ENCODE data around the gene MALT1. TPM values are rescaled to one million over a fixed set of nuclear protein-coding genes. Genes with fewer than 3 reads are reported as not detected.

The MALT1 gene
- total RNA-seq, 4 donors from 2014 or later: 25.7 to 34.7 (median 28.3) TPM

- no peaks in the 10 kb centered on the region for H3K27me3 ChIP-seq
- H3K4me3 ChIP-seq: no peak overlapping the region
- peaks cover 0 to 6% (median 0%) of the 10 kb centered on the region in 4 donors for H3K4me1 ChIP-seq
- no peak overlapping the region for H3K27ac ChIP-seq
- no peaks in the 10 kb centered on the region for H3K36me3 ChIP-seq
- DNase-seq: no peak
- no peaks in the 10 kb centered on the region for H3K9me3 ChIP-seq
- TF ChIP-seq POLR2A (IDR thresholded peaks at IDR 0.05) (no peak), CTCF (IDR thresholded peaks at IDR 0.05) (no peak)
Observed at GRCh38 chr18:58785870-58786269, 114.6 kb downstream of the MALT1 start.

- H3K4me3 ChIP-seq: no peak overlapping the region
- H3K27me3 ChIP-seq: no peaks in the 10 kb centered on the region
- DNase-seq: no peak
- H3K36me3 ChIP-seq: no peaks in the 10 kb centered on the region
- H3K27ac ChIP-seq: peak overlapping the region in 1 of 4 donors; percentile 31
- H3K4me1 ChIP-seq: peaks cover 0 to 6% (median 0%) of the 10 kb centered on the region in 4 donors
- TF ChIP-seq CTCF (IDR thresholded peaks at IDR 0.05) (no peak), POLR2A (IDR thresholded peaks at IDR 0.05) (no peak)
- no peaks in the 10 kb centered on the region for H3K9me3 ChIP-seq
Observed at GRCh38 chr18:58787536-58788149, 116.4 kb downstream of the MALT1 start.

- Histone ChIP-seq H3K4me1 (peaks cover 0 to 6% (median 0%) of the 10 kb centered on the region in 4 donors), H3K9me3 (no peaks in the 10 kb centered on the region), H3K27me3 (no peaks in the 10 kb centered on the region), H3K36me3 (no peaks in the 10 kb centered on the region), H3K4me3 (no peak overlapping the region), H3K27ac (peak overlapping the region in 2 of 4 donors; percentile 31)
- no peak for TF ChIP-seq CTCF (IDR thresholded peaks at IDR 0.05)
- TF ChIP-seq POLR2A (IDR thresholded peaks at IDR 0.05): no peak
- DNase-seq: no peak
Observed at GRCh38 chr18:58788470-58788869, 117.2 kb downstream of the MALT1 start.

GRCh38 chr18:58788971-58789875 lies 118.0 kb downstream of the MALT1 start:
- Histone ChIP-seq H3K36me3 (no peaks in the 10 kb centered on the region), H3K27ac (peak overlapping the region in 3 of 4 donors; percentile 17 to 51 (median 31)), H3K4me1 (peaks cover 0 to 6% (median 0%) of the 10 kb centered on the region in 4 donors), H3K27me3 (no peaks in the 10 kb centered on the region), H3K9me3 (no peaks in the 10 kb centered on the region), H3K4me3 (no peak overlapping the region)
- no peak for DNase-seq
- TF ChIP-seq CTCF (IDR thresholded peaks at IDR 0.05) (no peak), POLR2A (IDR thresholded peaks at IDR 0.05) (no peak)

GRCh38 chr18:58789876-58790240 lies 118.6 kb downstream of the MALT1 start:
- no peak for DNase-seq
- no peaks in the 10 kb centered on the region for H3K36me3 ChIP-seq
- peaks cover 0 to 1% (median 0%) of the 10 kb centered on the region in 4 donors for H3K4me1 ChIP-seq
- H3K27ac ChIP-seq: peak overlapping the region in 3 of 4 donors; percentile 7 to 51 (median 17)
- H3K4me3 ChIP-seq: no peak overlapping the region
- H3K27me3 ChIP-seq: no peaks in the 10 kb centered on the region
- H3K9me3 ChIP-seq: no peaks in the 10 kb centered on the region
- TF ChIP-seq POLR2A (IDR thresholded peaks at IDR 0.05) (no peak), CTCF (IDR thresholded peaks at IDR 0.05) (no peak)
